ENCODE results near the gene GRIK4.

Gene GRIK4

DNA sequence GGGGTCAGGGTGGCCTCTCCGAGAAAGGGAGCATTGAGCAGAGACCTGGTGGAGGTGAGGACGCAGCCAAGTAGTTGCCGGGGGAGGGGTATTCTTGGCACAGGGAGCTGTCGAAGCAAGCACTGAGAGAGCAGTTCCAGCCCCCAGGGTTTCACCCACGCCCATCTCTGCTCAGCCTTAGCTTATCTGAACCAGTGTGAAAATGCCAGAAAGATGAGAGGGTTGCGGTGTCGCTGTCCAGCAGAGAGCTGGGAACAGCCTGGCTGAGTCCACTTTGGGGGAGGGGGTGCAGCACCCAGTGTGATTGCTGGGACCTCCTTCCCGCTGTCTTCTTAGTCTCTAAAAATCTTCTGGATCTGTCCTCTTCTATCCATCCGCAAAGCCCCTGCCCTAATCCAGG, 389.1 kb downstream of the GRIK4 start:
- no peaks in the 10 kb centered on the region for H3K9me3 ChIP-seq (replicated peaks; ENCODE audit: low read length)
- H3K4me1 ChIP-seq (ENCODE audit: control insufficient read depth, insufficient read depth, low read length): no peaks in the 10 kb centered on the region
- no peaks in the 10 kb centered on the region for H3K36me3 ChIP-seq (ENCODE audit: insufficient read depth, low read length)
- H3K9ac ChIP-seq (ENCODE audit: low read depth, low read length): no peak overlapping the region
- H3K27me3 ChIP-seq (ENCODE audit: control insufficient read depth, insufficient read depth, low read length): peaks cover 7% of the 10 kb centered on the region
- no peak overlapping the region for H3K4me2 ChIP-seq (ENCODE audit: low read length)
- no peak overlapping the region for H3K4me3 ChIP-seq (ENCODE audit: low read length)

DNA sequence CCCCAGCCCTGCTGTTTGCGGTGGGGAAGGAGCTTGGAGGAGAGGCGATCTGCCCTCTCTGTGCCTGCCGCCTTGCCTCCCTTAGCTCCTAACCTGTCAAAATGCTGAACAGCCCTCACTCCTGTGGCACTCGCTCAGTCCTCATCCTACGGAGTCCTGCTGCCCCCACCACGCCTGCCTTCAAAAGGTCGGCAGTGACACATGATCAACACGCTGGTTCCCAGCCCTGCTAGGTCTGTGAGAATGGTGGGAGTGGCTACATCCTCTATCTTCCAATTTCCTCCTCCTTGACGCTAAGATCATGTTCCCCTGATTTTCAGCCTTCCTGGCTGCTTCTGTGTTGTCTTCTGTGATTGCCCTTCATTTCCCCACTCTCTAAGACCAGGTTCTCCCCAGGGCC, 392.1 kb downstream of the GRIK4 start:
- Histone ChIP-seq H3K4me1 (ENCODE audit: control insufficient read depth, insufficient read depth, low read length) (no peaks in the 10 kb centered on the region), H3K9ac (ENCODE audit: low read depth, low read length) (no peak overlapping the region), H3K9me3 (replicated peaks; ENCODE audit: low read length) (no peaks in the 10 kb centered on the region), H3K4me3 (ENCODE audit: low read length) (no peak overlapping the region), H3K36me3 (ENCODE audit: insufficient read depth, low read length) (no peaks in the 10 kb centered on the region), H3K27me3 (ENCODE audit: control insufficient read depth, insufficient read depth, low read length) (peaks cover 3% of the 10 kb centered on the region), H3K4me2 (ENCODE audit: low read length) (no peak overlapping the region)

DNA sequence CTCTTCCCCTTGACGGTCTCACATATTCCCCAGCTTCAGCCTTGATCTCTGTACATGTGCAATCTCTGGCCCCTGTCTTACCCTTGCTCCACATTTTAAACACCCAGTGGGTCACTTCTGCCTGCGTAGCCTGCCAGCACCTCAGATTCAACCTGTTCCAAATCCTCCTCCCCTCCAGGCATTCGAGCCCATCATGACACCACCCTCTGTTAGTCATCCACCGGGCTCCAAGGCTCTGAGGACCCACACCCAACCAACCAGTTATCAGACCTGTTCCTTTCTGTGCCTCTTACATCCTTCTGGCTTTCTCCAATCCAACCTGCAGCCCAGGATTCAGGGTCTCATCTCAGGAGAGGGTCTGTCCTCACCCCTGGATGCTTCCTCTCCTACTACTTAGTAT, 392.6 kb downstream of the GRIK4 start:
- Histone ChIP-seq H3K4me2 (ENCODE audit: low read length) (no peak overlapping the region), H3K4me1 (ENCODE audit: control insufficient read depth, insufficient read depth, low read length) (no peaks in the 10 kb centered on the region), H3K36me3 (ENCODE audit: insufficient read depth, low read length) (no peaks in the 10 kb centered on the region), H3K9ac (ENCODE audit: low read depth, low read length) (no peak overlapping the region), H3K4me3 (ENCODE audit: low read length) (no peak overlapping the region), H3K27me3 (ENCODE audit: control insufficient read depth, insufficient read depth, low read length) (peaks cover 3% of the 10 kb centered on the region), H3K9me3 (replicated peaks; ENCODE audit: low read length) (no peaks in the 10 kb centered on the region)

DNA sequence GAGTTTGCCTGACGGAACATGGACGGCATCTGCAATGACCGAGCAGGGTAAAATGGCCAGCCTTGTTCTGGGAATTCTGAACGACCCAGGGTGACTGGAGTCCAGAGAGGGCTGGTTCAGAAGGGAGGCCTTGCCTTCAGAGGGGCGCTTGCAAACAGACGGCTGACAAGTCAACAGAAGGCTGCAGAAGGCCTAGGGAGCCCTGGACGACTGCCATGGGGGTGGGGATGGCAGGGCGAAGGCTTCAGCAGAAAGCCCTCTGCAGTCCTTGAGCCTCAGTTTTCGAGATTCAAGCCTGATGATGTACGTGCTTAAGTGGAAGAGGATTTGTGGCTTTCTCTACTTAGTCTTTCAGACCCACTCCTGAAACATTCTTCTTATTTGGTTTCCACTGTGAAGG, 395.2 kb downstream of the GRIK4 start:
- Histone ChIP-seq H3K4me1 (ENCODE audit: control insufficient read depth, insufficient read depth, low read length) (no peaks in the 10 kb centered on the region), H3K4me3 (ENCODE audit: low read length) (no peak overlapping the region), H3K27me3 (ENCODE audit: control insufficient read depth, insufficient read depth, low read length) (no peaks in the 10 kb centered on the region), H3K9me3 (replicated peaks; ENCODE audit: low read length) (no peaks in the 10 kb centered on the region), H3K36me3 (ENCODE audit: insufficient read depth, low read length) (no peaks in the 10 kb centered on the region), H3K9ac (ENCODE audit: low read depth, low read length) (no peak overlapping the region), H3K4me2 (ENCODE audit: low read length) (no peak overlapping the region)

DNA sequence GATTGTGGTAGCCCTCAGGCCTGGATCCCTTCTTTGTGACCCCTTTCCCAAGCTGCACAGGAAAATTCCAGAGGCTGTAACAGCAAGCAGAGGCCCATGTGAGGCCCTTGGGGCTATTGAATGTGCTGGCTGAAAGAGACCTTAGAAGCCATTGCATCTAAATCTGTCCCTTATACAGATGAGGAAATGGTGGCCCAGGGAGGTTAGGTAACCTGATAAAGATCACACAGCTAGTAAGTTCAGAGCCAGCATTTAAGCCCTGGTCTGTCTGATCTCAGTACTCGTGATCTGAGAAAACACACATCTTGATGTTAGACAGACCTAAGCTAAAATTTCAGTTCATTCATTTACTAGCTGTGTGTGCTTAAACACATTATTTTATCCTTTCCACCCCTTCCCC, 396.4 kb downstream of the GRIK4 start:
- Histone ChIP-seq H3K4me1 (ENCODE audit: control insufficient read depth, insufficient read depth, low read length) (no peaks in the 10 kb centered on the region), H3K9ac (ENCODE audit: low read depth, low read length) (no peak overlapping the region)

DNA sequence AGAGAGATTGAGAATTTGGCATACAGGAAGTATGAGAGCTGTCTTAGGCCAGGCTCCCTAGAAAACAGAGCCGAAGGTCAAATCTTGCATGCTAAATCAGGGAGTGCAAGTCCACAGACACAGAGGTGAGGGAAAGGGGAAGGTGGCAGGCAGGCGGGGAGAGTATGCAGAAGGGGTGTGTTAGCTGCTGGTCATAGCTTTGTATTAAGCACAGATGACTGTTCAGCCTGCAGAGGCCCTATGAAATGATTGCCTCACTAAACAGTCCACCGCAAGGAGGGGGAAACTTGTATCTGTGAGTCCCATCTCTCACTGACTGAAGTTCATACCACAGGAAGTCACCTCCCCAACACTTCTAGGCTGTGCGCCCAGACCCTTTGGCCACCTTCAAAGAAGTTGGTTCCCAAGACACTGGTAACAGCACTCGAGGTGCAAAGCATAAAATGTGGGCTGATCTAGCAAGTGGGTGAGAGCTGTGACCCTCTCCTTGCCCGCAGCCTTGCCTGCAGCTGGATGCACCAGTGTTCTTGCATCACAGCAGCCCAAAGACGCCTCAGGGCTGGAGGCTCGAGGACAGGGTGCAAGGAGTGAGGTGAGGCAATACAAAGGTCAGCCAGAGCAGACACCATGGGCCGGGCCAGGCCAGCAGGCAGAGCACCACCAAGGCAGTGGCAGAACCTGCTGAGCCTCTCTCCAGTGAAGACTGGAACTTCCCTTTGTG, 397.1 kb downstream of the GRIK4 start:
- Histone ChIP-seq H3K4me3 (ENCODE audit: low read length) (no peak overlapping the region), H3K4me2 (ENCODE audit: low read length) (no peak overlapping the region), H3K9ac (ENCODE audit: low read depth, low read length) (no peak overlapping the region), H3K36me3 (ENCODE audit: insufficient read depth, low read length) (no peaks in the 10 kb centered on the region), H3K27me3 (ENCODE audit: control insufficient read depth, insufficient read depth, low read length) (no peaks in the 10 kb centered on the region), H3K9me3 (replicated peaks; ENCODE audit: low read length) (no peaks in the 10 kb centered on the region), H3K4me1 (ENCODE audit: control insufficient read depth, insufficient read depth, low read length) (no peaks in the 10 kb centered on the region)

More for the DNA sequence above, 396.4 kb downstream of the GRIK4 start:
- Histone ChIP-seq H3K36me3 (ENCODE audit: insufficient read depth, low read length) (no peaks in the 10 kb centered on the region), H3K27me3 (ENCODE audit: control insufficient read depth, insufficient read depth, low read length) (no peaks in the 10 kb centered on the region), H3K9me3 (replicated peaks; ENCODE audit: low read length) (no peaks in the 10 kb centered on the region), H3K4me3 (ENCODE audit: low read length) (no peak overlapping the region), H3K4me2 (ENCODE audit: low read length) (no peak overlapping the region)

DNA sequence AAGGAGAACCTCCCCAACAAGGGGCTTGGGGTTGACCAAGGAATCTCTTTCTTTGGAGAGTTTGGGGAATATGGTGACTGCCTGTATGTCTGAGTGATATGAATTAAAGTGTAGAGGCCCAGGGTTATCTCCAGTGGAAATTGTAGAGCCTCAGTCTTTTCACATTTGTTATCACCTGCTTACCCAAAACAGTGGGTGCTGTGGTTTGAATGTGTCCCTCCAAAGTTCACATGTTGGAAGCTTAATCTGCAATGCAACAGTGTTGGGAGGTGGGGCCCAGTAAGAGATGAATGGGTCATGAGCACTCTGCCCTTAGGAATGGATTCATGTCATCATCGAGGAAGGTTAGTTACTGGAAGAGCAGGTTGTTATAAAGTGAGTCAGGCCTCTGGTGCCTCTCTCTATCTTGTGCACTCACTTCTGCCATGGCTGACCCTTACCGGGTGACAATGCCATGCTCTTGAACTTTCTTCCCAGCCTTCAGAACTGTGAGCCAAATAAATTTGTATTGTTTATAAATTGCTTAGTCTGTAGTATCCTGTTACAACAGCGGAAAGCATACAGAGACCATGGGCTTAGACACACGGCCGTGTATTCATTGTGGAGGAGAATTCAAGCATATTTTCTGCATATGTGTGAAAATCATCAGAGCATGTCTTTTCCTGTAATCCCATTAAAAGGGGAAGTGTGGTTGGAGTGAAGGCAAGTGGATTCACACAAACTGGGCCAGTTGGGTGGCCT, 398.3 kb downstream of the GRIK4 start:
- Histone ChIP-seq H3K4me1 (ENCODE audit: control insufficient read depth, insufficient read depth, low read length) (no peaks in the 10 kb centered on the region), H3K4me3 (ENCODE audit: low read length) (no peak overlapping the region), H3K36me3 (ENCODE audit: insufficient read depth, low read length) (no peaks in the 10 kb centered on the region), H3K4me2 (ENCODE audit: low read length) (no peak overlapping the region), H3K9me3 (replicated peaks; ENCODE audit: low read length) (no peaks in the 10 kb centered on the region), H3K9ac (ENCODE audit: low read depth, low read length) (no peak overlapping the region), H3K27me3 (ENCODE audit: control insufficient read depth, insufficient read depth, low read length) (no peaks in the 10 kb centered on the region)

DNA sequence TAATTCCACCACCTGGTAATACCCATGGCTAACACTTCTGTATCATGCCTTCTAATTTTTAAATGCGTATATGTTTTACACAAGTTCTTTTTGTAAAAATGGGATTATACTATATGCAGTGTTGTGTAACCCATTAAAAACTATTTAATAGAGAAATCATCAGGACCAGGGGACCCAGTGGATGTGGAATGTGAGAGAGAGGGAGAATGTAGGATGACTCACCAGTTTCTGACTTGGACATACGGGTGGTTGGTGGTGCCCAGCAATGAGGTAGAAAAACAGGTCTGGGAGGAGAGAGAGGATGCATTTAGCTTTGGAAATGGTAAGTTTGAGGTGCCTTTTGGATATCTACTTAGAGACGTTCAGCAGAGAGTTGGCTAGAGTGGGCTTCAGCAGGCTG, 400.4 kb downstream of the GRIK4 start:
- H3K36me3 ChIP-seq (ENCODE audit: insufficient read depth, low read length): no peaks in the 10 kb centered on the region
- H3K4me2 ChIP-seq (ENCODE audit: low read length): no peak overlapping the region
- no peaks in the 10 kb centered on the region for H3K4me1 ChIP-seq (ENCODE audit: control insufficient read depth, insufficient read depth, low read length)

DNA sequence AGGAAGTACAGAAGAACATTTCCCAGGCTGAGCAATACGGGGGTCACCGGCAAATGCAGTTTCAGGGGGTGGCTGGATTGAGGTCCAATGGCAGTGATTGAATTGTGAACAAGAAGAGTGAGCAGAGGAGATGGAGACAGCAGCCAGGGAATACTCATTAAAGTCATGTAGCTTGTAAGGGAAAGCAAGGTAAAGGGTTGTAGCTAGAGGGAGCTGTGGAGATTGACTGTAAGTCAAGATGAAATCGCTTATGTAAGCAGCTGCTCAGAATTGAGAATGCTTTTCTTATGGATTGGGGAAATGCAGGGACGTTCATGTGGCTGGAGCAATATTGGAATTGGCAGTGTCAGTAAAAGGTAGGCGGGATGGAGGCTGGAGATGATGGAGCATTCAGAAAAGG, 401.0 kb downstream of the GRIK4 start:
- Histone ChIP-seq H3K4me3 (ENCODE audit: low read length) (no peak overlapping the region), H3K4me1 (ENCODE audit: control insufficient read depth, insufficient read depth, low read length) (no peaks in the 10 kb centered on the region), H3K27me3 (ENCODE audit: control insufficient read depth, insufficient read depth, low read length) (no peaks in the 10 kb centered on the region), H3K36me3 (ENCODE audit: insufficient read depth, low read length) (no peaks in the 10 kb centered on the region), H3K9ac (ENCODE audit: low read depth, low read length) (no peak overlapping the region), H3K9me3 (replicated peaks; ENCODE audit: low read length) (no peaks in the 10 kb centered on the region), H3K4me2 (ENCODE audit: low read length) (no peak overlapping the region)

More for the DNA sequence above, 400.4 kb downstream of the GRIK4 start:
- Histone ChIP-seq H3K9me3 (replicated peaks; ENCODE audit: low read length) (no peaks in the 10 kb centered on the region), H3K4me3 (ENCODE audit: low read length) (no peak overlapping the region), H3K9ac (ENCODE audit: low read depth, low read length) (no peak overlapping the region), H3K27me3 (ENCODE audit: control insufficient read depth, insufficient read depth, low read length) (no peaks in the 10 kb centered on the region)

DNA sequence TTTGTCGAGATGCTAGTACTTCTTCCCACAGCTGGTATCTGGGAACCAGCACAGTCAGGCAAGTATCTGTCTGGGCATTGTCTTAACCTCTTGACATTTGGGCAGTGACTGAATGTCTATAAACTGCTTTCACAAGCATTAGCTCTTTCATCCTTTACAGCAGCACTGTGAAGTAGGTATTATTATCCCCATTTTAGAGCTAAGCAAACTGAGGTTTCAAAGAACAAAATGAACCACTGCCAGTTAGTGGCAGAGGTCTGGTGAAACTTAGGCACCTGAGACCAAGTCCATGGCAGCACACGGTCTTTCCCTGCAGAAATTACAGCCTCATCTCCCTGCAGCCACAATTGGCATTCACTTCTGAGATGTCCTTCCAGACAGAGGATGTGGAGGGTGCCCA, 401.4 kb downstream of the GRIK4 start:
- no peak overlapping the region for H3K4me3 ChIP-seq (ENCODE audit: low read length)
- no peak overlapping the region for H3K4me2 ChIP-seq (ENCODE audit: low read length)
- no peaks in the 10 kb centered on the region for H3K9me3 ChIP-seq (replicated peaks; ENCODE audit: low read length)
- no peaks in the 10 kb centered on the region for H3K27me3 ChIP-seq (ENCODE audit: control insufficient read depth, insufficient read depth, low read length)
- no peaks in the 10 kb centered on the region for H3K4me1 ChIP-seq (ENCODE audit: control insufficient read depth, insufficient read depth, low read length)
- no peak overlapping the region for H3K9ac ChIP-seq (ENCODE audit: low read depth, low read length)
- no peaks in the 10 kb centered on the region for H3K36me3 ChIP-seq (ENCODE audit: insufficient read depth, low read length)

DNA sequence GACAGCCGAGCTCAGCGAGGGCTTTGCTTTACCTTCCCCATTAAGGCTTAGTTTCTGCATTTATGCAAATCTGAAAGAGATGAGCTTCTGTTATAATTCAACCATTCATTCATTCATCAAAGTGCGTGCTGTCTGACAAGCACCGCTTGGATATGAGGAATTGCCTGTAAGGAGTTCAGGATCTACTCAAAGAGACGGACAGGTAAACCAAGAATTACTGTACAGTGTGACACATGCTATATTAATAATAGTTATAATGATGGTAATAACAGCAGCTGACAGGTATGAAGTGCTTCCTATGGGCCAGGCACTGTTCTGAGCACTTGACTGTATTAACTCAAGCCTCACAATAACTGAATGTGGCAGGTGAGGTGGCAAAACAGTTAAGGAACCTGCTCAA, 402.5 kb downstream of the GRIK4 start:
- Histone ChIP-seq H3K27me3 (ENCODE audit: control insufficient read depth, insufficient read depth, low read length) (no peaks in the 10 kb centered on the region), H3K9ac (ENCODE audit: low read depth, low read length) (no peak overlapping the region), H3K4me1 (ENCODE audit: control insufficient read depth, insufficient read depth, low read length) (no peaks in the 10 kb centered on the region), H3K4me2 (ENCODE audit: low read length) (no peak overlapping the region), H3K9me3 (replicated peaks; ENCODE audit: low read length) (no peaks in the 10 kb centered on the region), H3K4me3 (ENCODE audit: low read length) (no peak overlapping the region), H3K36me3 (ENCODE audit: insufficient read depth, low read length) (no peaks in the 10 kb centered on the region)

DNA sequence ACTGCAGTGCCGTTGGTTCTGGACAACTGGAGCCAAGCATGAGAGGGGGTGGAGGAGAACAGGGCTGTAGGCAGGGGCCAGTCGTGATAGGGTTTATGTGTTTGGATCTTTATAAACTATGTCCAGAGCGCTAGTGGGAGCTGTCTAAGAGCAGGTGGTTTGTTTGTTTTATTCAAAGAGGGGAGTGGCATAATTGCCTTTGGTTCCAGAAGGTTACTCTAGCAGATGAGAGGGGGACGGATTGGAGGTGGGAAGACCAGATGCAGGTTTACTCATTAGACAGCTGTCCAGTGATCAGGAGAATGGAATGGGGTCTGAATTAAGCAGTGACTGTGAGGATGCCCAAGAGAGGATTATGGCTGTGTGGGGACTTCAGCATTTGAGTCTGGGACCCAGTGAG, 403.1 kb downstream of the GRIK4 start:
- H3K36me3 ChIP-seq (ENCODE audit: insufficient read depth, low read length): no peaks in the 10 kb centered on the region
- H3K27me3 ChIP-seq (ENCODE audit: control insufficient read depth, insufficient read depth, low read length): no peaks in the 10 kb centered on the region
- no peak overlapping the region for H3K4me2 ChIP-seq (ENCODE audit: low read length)
- H3K4me3 ChIP-seq (ENCODE audit: low read length): no peak overlapping the region
- H3K9me3 ChIP-seq (replicated peaks; ENCODE audit: low read length): no peaks in the 10 kb centered on the region
- no peak overlapping the region for H3K9ac ChIP-seq (ENCODE audit: low read depth, low read length)
- no peaks in the 10 kb centered on the region for H3K4me1 ChIP-seq (ENCODE audit: control insufficient read depth, insufficient read depth, low read length)
